Endothelial cell of hepatic sinusoid (primary cell): ENCODE data around the gene TRIM8.

Source experiments
- in situ Hi-C: cut with HindIII; loops from 2 replicates; pipeline ENCODE4 v1.10.0; 2017; ENCODE audit warnings: low sequenced_read_pairs

TRIM8 gene

DNA sequence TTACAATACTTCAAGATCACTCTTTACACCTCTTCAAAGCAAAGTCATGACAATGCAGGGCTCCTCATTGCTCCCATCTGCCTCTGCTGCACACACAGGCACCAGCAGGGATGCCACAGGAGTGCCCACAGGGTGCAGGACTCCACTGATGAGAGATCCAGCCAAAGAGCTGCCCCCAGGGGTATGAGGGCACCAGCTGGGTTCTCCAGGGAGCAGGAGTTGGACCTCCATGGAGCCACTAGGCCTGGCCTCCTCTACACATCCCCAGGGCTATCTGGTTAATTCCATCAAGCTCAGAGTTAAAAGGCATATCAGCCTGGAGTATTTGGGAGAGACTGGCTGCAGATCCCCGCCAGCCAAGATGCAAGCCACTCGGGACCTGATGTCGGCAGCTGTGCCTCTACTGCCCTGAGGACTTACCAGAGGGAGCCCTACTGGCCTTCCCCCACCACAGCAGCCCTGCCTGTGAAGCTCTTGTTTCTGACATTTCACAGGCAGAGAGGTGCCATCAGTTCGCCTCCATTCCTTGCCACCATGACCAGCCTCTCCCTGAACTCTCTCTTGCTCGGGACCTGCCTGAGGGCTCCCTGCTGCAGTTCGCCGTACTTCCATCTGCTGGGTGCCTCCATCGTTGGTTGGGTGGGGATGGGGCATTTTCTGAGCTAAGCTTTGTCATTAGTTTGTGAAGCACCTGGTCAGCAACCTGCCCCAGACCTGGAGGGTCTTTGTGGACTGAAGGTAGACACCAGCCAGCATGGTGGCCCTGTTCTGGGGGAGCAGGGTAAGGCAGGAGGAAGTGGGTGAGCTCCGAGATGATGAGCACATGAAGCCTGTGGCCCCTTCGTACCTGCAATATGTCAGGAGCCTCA, 12.5 kb upstream of the TRIM8 start:
- in situ Hi-C loops = no loop called here

GRCh38 chr10:102632394-102633111, 11.7 kb upstream of the TRIM8 start:
- in situ Hi-C loops = no loop called here

GRCh38 chr10:102633287-102633686, 11.0 kb upstream of the TRIM8 start:
- in situ Hi-C loops = no loop called here

- in situ Hi-C loops = no loop called here
These were observed 10.4 kb upstream of the TRIM8 start for GRCh38 chr10:102633848-102634247.

DNA sequence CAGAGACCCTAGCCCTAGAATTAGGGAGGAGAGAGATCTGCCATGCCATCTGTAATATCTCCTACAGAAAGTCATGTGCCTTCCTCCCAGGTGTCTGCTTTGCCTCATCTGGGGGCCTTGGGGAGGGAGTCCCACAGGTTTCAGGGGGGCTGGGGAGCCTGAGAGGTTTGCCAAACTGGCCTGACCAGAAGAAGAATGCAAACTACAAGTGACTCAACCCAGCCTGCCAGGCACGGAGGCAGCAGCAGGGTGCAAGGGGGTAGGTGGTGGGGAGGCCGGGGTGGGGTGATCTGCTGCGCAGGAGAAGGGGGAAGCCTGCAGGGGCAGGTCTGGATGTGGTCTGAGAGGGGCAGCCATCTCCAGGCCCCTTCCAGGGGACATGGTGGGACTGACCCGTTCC, 9.6 kb upstream of the TRIM8 start:
- in situ Hi-C loops = no loop called here

GRCh38 chr10:102635377-102635776, 8.9 kb upstream of the TRIM8 start:
- in situ Hi-C loops = no loop called here

DNA sequence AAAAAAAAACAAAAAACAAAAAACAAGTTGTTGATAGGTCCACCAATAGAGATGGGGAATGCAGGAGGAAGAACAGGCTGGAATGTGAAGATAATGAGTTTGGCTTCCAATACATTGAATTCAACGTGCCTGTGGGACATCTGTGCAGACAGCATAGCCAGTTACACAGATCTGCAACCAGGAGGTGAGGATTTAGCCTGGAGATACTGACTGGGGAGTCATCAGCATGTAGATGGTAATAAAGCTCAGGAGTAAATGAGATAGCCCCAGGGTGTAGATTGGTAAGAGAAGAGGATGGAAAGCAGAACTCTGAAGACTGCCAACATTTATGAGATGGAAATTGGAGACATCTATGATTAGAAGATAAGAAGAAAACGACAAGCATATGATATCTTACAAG, 4.7 kb upstream of the TRIM8 start:
- in situ Hi-C loops = no loop called here

DNA sequence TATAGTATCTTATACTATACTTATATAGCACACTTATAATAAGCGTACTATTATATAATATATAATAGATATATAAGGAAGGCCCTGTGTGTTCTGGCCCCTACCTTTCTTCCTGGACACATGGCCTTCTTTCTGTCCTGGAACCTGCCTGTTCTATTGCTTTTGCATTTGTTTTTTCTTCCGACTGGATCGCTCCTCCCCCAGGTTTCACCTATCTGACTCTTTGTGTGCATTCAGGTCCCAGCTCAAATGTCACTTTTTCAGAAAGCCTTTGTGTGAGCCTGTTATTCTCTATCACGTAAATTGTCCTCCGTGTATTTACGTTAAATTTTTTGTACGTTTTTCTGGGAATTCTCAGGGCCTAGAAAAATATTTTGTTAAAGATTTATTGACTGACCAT, 2.9 kb upstream of the TRIM8 start:
- in situ Hi-C loops = no loop called here

- in situ Hi-C loops = no loop called here
These were observed 2.2 kb upstream of the TRIM8 start for GRCh38 chr10:102641880-102642735.

- in situ Hi-C loops = no loop called here
These were observed 1.4 kb upstream of the TRIM8 start for GRCh38 chr10:102642736-102643335.

GRCh38 chr10:102643336-102644065, 778 bp upstream of the TRIM8 start:
- in situ Hi-C loops = no loop called here

DNA sequence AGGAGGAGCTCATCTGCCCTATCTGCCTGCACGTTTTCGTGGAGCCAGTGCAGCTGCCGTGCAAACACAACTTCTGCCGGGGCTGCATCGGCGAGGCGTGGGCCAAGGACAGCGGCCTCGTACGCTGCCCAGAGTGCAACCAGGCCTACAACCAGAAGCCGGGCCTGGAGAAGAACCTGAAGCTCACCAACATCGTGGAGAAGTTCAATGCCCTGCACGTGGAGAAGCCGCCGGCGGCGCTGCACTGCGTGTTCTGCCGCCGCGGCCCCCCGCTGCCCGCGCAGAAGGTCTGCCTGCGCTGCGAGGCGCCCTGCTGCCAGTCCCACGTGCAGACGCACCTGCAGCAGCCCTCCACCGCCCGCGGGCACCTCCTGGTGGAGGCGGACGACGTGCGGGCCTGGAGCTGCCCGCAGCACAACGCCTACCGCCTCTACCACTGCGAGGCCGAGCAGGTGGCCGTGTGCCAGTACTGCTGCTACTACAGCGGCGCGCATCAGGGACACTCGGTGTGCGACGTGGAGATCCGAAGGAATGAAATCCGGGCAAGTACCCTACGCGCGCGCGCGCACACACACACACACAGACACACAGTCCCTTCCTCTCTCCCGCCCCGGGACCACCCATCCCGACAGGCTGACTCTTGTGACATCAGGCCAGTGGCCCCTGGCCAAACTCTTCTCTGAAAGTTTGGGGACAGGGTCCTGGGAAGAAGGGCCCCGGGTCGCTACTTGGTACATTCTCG, 538 bp downstream of the TRIM8 start:
- in situ Hi-C loops = no loop called here

- in situ Hi-C loops = no loop called here
These were observed 1.1 kb downstream of the TRIM8 start for GRCh38 chr10:102645388-102645740.

GRCh38 chr10:102645741-102646609, 1.7 kb downstream of the TRIM8 start:
- in situ Hi-C loops = no loop called here

GRCh38 chr10:102646610-102647442, 2.5 kb downstream of the TRIM8 start:
- in situ Hi-C loops = no loop called here

DNA sequence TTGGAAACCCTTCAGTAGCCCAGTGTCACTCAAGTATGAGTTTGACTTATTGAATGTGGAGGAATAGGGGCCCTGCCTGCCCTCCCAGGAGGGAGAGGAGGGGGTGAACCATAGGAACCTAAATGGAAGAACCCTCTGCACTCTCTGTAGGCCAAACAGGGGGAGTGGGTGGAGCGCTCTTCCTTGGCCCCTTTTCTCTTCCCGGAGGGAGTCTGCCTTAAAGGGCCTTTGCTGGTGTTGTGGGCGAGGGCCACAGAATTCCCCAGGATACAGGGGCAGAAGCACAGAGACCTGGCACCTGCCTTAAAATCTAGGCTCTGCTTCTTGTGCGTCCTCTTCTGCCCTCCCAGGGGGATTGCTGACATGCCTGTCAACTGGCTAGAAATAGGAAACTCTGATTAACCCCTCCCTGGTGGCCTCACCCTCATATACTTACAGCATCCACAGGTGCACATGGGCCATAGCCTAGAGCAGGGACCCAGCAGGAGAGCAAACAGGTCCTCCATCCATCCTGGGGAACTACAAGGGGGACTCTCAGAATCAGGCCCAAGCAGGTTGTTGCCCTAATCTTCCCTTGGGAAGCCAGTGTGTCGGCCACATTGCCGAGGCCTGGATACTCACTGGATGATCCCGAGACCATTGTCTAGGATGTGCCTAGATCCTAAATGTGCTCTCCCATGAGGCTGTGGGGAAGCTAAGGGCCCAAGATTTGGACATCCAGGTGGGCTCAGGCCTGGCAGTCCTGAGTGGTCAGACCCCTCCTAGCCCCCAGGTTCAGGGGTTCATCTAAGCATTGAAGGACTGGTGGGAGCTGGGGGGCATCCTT, 3.4 kb downstream of the TRIM8 start:
- in situ Hi-C loops = no loop called here

DNA sequence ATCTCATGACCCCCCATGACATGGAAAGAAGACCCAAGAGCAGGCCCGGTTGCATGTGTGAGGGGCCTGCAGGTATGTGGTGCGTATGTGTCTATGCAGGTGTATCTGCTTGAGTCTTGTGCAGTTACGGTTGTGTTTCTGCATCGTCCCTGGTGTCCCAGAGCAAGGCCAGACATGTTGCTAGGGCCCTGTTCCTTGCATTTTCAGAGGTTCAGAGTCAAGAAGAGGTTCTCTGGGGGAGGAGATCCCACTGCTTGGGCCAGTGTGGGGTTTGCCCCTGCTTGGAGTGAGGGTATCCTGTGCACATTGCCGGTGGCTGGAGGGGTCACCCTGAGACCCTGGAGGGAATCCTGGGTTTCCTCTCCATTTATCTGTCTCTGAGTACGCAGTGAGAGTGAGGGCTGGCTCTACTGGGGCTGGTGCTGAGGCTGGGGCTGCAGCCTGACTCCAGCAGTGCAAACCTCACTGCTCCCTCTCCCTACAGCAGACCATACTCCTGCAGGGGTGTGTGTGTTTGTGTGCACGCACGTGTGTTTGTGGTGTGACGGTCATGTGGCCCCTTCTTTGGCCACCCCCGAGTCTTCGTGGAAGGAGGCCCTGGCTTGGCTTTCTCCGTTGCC, 4.1 kb downstream of the TRIM8 start:
- in situ Hi-C loops = no loop called here
